Measurements from ENCODE around the gene DCST1.

The DCST1 gene

GRCh38 chr1:155083052-155083541 lies 49.5 kb downstream of the DCST1 start:
- Mint-ChIP-seq H3K9me3 (no peaks in the 10 kb centered on the region), H3K4me3 (no peak overlapping the region), H3K36me3 (ENCODE audit: low read depth) (no peaks in the 10 kb centered on the region), H3K27me3 (peaks cover 45% of the 10 kb centered on the region), H3K27ac (no peak overlapping the region), H3K4me1 (peaks cover 49% of the 10 kb centered on the region)
- DNase-seq = no peak
- no peak for ATAC-seq

GRCh38 chr1:155083865-155084721 lies 50.5 kb downstream of the DCST1 start:
- Mint-ChIP-seq H3K27me3 (peaks cover 42% of the 10 kb centered on the region), H3K9me3 (no peaks in the 10 kb centered on the region), H3K4me3 (peak overlapping the region; percentile 91), H3K36me3 (ENCODE audit: low read depth) (no peaks in the 10 kb centered on the region), H3K4me1 (peaks cover 44% of the 10 kb centered on the region), H3K27ac (peak overlapping the region; percentile 96)
- ATAC-seq (no peak), DNase-seq (peak; percentile 52)

GRCh38 chr1:155084722-155085503 lies 51.3 kb downstream of the DCST1 start:
- Mint-ChIP-seq H3K9me3 (no peaks in the 10 kb centered on the region), H3K27me3 (peaks cover 34% of the 10 kb centered on the region), H3K4me3 (peak overlapping the region; percentile 91), H3K36me3 (ENCODE audit: low read depth) (no peaks in the 10 kb centered on the region), H3K4me1 (peaks cover 36% of the 10 kb centered on the region), H3K27ac (peak overlapping the region; percentile 96)
- DNase-seq = peak; percentile 92
- peak; percentile 84 for ATAC-seq

- Mint-ChIP-seq H3K27ac (peak overlapping the region; percentile 96), H3K36me3 (ENCODE audit: low read depth) (no peaks in the 10 kb centered on the region), H3K9me3 (no peaks in the 10 kb centered on the region), H3K4me3 (peak overlapping the region; percentile 91), H3K27me3 (peaks cover 33% of the 10 kb centered on the region), H3K4me1 (peaks cover 35% of the 10 kb centered on the region)
- peak; percentile 57 for ATAC-seq
- peak; percentile 79 for DNase-seq
Observed at GRCh38 chr1:155085504-155086127, 52.0 kb downstream of the DCST1 start.

GRCh38 chr1:155086128-155086741 lies 52.6 kb downstream of the DCST1 start:
- H3K27me3 Mint-ChIP-seq = peaks cover 29% of the 10 kb centered on the region
- peaks cover 34% of the 10 kb centered on the region for H3K4me1 Mint-ChIP-seq
- H3K9me3 Mint-ChIP-seq = no peaks in the 10 kb centered on the region
- DNase-seq (peak; percentile 89), ATAC-seq (peak; percentile 7)
- no peak overlapping the region for H3K27ac Mint-ChIP-seq
- no peaks in the 10 kb centered on the region for H3K36me3 Mint-ChIP-seq (ENCODE audit: low read depth)
- H3K4me3 Mint-ChIP-seq = peak overlapping the region; percentile 91

- peaks cover 31% of the 10 kb centered on the region for H3K4me1 Mint-ChIP-seq
- DNase-seq (no peak), ATAC-seq (no peak)
- H3K36me3 Mint-ChIP-seq (ENCODE audit: low read depth) = no peaks in the 10 kb centered on the region
- no peak overlapping the region for H3K4me3 Mint-ChIP-seq
- H3K9me3 Mint-ChIP-seq = no peaks in the 10 kb centered on the region
- H3K27ac Mint-ChIP-seq = no peak overlapping the region
- peaks cover 23% of the 10 kb centered on the region for H3K27me3 Mint-ChIP-seq
Observed at GRCh38 chr1:155086856-155087535, 53.4 kb downstream of the DCST1 start.

- ATAC-seq = peak; percentile 78
- H3K4me3 Mint-ChIP-seq = peak overlapping the region; percentile 4
Observed at GRCh38 chr1:155091071-155092051, 57.7 kb downstream of the DCST1 start.

GRCh38 chr1:155092131-155092530 lies 58.5 kb downstream of the DCST1 start:
- H3K36me3 Mint-ChIP-seq (ENCODE audit: low read depth) = no peaks in the 10 kb centered on the region
- H3K27me3 Mint-ChIP-seq = peaks cover 6% of the 10 kb centered on the region
- DNase-seq (no peak), ATAC-seq (no peak)
- H3K27ac Mint-ChIP-seq = no peak overlapping the region
- H3K4me1 Mint-ChIP-seq = peaks cover 5% of the 10 kb centered on the region
- no peaks in the 10 kb centered on the region for H3K9me3 Mint-ChIP-seq
- H3K4me3 Mint-ChIP-seq = no peak overlapping the region

More at GRCh38 chr1:155091071-155092051, 57.7 kb downstream of the DCST1 start:
- DNase-seq = peak; percentile 89
- Mint-ChIP-seq H3K4me1 (peaks cover 6% of the 10 kb centered on the region), H3K36me3 (ENCODE audit: low read depth) (no peaks in the 10 kb centered on the region), H3K27ac (peak overlapping the region; percentile 5), H3K9me3 (no peaks in the 10 kb centered on the region), H3K27me3 (peaks cover 6% of the 10 kb centered on the region)

GRCh38 chr1:155092641-155093040 lies 59.0 kb downstream of the DCST1 start:
- DNase-seq (no peak), ATAC-seq (no peak)
- Mint-ChIP-seq H3K4me1 (peaks cover 5% of the 10 kb centered on the region), H3K9me3 (no peaks in the 10 kb centered on the region), H3K4me3 (no peak overlapping the region), H3K27me3 (peaks cover 6% of the 10 kb centered on the region), H3K27ac (no peak overlapping the region), H3K36me3 (ENCODE audit: low read depth) (no peaks in the 10 kb centered on the region)

- Mint-ChIP-seq H3K27me3 (peaks cover 6% of the 10 kb centered on the region), H3K27ac (no peak overlapping the region)
Observed at GRCh38 chr1:155093911-155094621, 60.4 kb downstream of the DCST1 start.

GRCh38 chr1:155094622-155094948 lies 61.0 kb downstream of the DCST1 start:
- no peak overlapping the region for H3K27ac Mint-ChIP-seq
- peaks cover 5% of the 10 kb centered on the region for H3K4me1 Mint-ChIP-seq
- ATAC-seq (peak; percentile 50), DNase-seq (no peak)
- peaks cover 6% of the 10 kb centered on the region for H3K27me3 Mint-ChIP-seq
- H3K4me3 Mint-ChIP-seq = no peak overlapping the region
- no peaks in the 10 kb centered on the region for H3K36me3 Mint-ChIP-seq (ENCODE audit: low read depth)
- H3K9me3 Mint-ChIP-seq = no peaks in the 10 kb centered on the region

More at GRCh38 chr1:155093911-155094621, 60.4 kb downstream of the DCST1 start:
- H3K4me1 Mint-ChIP-seq = peaks cover 5% of the 10 kb centered on the region
- H3K4me3 Mint-ChIP-seq = no peak overlapping the region
- no peak for DNase-seq
- H3K9me3 Mint-ChIP-seq = no peaks in the 10 kb centered on the region
- no peaks in the 10 kb centered on the region for H3K36me3 Mint-ChIP-seq (ENCODE audit: low read depth)
- peak; percentile 17 for ATAC-seq

- H3K36me3 Mint-ChIP-seq (ENCODE audit: low read depth) = no peaks in the 10 kb centered on the region
- no peak for ATAC-seq
Observed at GRCh38 chr1:155099331-155099730, 65.7 kb downstream of the DCST1 start.

More at GRCh38 chr1:155099331-155099730, 65.7 kb downstream of the DCST1 start:
- Mint-ChIP-seq H3K4me1 (no peaks in the 10 kb centered on the region), H3K27me3 (peaks cover 6% of the 10 kb centered on the region), H3K27ac (no peak overlapping the region), H3K4me3 (no peak overlapping the region), H3K9me3 (no peaks in the 10 kb centered on the region)
- no peak for DNase-seq
